ENCODE measurements around the gene CRYBA4. TPM values are rescaled to one million over a fixed set of nuclear protein-coding genes. Genes with fewer than 3 reads are reported as not detected.

CRYBA4 gene
- total and polyA plus RNA-seq, 2 of the 13 experiments (the other 11 are each of a cell fraction or from before 2014, with no cell fraction given), result not detected

DNA sequence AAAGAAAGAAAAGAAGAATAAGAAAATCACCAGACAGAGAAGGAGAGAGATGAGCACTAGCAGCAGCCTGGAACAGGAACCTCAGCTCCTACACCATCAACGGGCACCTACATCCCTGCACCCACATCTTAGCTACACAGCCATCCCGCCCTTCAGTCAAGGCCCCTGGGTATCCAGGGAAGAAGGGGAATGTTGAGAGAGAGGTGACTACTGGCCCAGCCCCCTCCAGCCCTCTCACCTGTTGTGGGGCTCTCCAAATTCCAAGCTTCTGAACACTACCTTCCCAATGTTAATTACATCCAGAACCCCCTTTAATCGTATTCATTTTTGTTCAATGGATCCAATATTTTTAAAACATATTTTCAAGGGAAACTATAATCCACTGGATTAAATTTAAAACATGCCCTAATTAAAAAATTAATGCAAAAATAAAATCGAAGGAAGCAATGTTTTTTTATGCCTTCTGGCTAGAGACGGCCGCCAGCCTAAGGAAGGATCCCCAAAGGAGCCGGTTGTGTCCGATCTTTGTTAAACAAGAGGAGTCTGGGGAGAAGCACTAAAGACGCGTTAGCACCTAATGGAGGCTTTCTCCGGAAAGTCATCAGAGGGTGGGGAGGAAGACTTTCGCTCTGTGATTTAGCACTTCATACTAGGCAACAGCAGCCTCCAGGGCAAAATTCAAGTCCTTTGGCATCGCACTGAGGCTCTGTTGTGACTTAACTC lies 41.4 kb upstream of the CRYBA4 start:
- ChIA-PET POLR2A (no interaction called here), CTCF (ENCODE audit: low intra/inter-chr PET ratio, low total read pairs) (no interaction called here)
- DNase-seq (ENCODE audit: low spot score), result no peak
- BruUV-seq (replicated peaks), result no TSS peak
- Histone ChIP-seq H3K79me2 (ENCODE audit: insufficient read depth, low read length) (no peaks in the 10 kb centered on the region), H3K4me2 (ENCODE audit: low read depth, low read length) (no peak overlapping the region), H3K36me3 (replicated peaks in 1 of 2; ENCODE audit: control insufficient read depth in 1 of 2, insufficient read depth in 2 of 2, low read length in 2 of 2) (0 out of 5 replicates have a peak, but pooled peaks cover 0 to 4% of the 10 kb centered on the region in 2 experiments), H3K4me3 (replicated peaks in 1 of 3; ENCODE audit: insufficient read depth in 1 of 3, low read depth in 2 of 3, low read length in 3 of 3) (no peak overlapping the region), H3K4me1 (ENCODE audit: insufficient read depth, low read length) (peaks cover 8% of the 10 kb centered on the region; the same call in 1 of the 2 replicates), H3K9ac (ENCODE audit: insufficient read depth, low read depth, low read length) (no peak overlapping the region), H3K9me3 (ENCODE audit: low read length) (no peaks in the 10 kb centered on the region), H2AFZ (ENCODE audit: low read length) (no peak overlapping the region), H4K20me1 (ENCODE audit: insufficient read depth, low read length) (no peaks in the 10 kb centered on the region), H3K27me3 (ENCODE audit: control insufficient read depth in 1 of 2, insufficient read depth in 2 of 2, low read length in 2 of 2) (no peaks in the 10 kb centered on the region), H3K27ac (ENCODE audit: extremely low read length, insufficient read depth, low read length) (no peak overlapping the region)
- WGBS (ENCODE audit: low lambda C conversion rate), result 84% methylated on average over 13 of the region's 13 CpGs
- no peak for ATAC-seq
- intact Hi-C loops (cut with micrococcal nuclease; ENCODE audit: unreplicated experiment) (no loop called here), in situ Hi-C loops (cut with HindIII; ENCODE audit: extremely low pct_ligation_motif_present, low pct_unique_long_range_greater_than_20kb) (no loop called here)
- TF ChIP-seq, protein P1, sequence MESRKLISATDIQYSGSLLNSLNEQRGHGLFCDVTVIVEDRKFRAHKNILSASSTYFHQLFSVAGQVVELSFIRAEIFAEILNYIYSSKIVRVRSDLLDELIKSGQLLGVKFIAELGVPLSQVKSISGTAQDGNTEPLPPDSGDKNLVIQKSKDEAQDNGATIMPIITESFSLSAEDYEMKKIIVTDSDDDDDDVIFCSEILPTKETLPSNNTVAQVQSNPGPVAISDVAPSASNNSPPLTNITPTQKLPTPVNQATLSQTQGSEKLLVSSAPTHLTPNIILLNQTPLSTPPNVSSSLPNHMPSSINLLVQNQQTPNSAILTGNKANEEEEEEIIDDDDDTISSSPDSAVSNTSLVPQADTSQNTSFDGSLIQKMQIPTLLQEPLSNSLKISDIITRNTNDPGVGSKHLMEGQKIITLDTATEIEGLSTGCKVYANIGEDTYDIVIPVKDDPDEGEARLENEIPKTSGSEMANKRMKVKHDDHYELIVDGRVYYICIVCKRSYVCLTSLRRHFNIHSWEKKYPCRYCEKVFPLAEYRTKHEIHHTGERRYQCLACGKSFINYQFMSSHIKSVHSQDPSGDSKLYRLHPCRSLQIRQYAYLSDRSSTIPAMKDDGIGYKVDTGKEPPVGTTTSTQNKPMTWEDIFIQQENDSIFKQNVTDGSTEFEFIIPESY (CRISPR knock-in tag; IDR thresholded peaks at IDR 0.05), result no peak
- TF ChIP-seq ZNF570 (CRISPR knock-in tag; IDR thresholded peaks at IDR 0.05; ENCODE audit: borderline replicate concordance), result no peak
- TF ChIP-seq, protein P2, sequence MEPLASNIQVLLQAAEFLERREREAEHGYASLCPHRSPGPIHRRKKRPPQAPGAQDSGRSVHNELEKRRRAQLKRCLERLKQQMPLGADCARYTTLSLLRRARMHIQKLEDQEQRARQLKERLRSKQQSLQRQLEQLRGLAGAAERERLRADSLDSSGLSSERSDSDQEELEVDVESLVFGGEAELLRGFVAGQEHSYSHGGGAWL (CRISPR knock-in tag; IDR thresholded peaks at IDR 0.05), result no peak
- TF ChIP-seq, protein P3, sequence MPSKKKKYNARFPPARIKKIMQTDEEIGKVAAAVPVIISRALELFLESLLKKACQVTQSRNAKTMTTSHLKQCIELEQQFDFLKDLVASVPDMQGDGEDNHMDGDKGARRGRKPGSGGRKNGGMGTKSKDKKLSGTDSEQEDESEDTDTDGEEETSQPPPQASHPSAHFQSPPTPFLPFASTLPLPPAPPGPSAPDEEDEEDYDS (CRISPR knock-in tag; IDR thresholded peaks at IDR 0.05), result no peak
- no peak for TF ChIP-seq RCOR2 (CRISPR knock-in tag; IDR thresholded peaks at IDR 0.05)
- TF ChIP-seq ZNF546 (CRISPR knock-in tag; conservative IDR thresholded peaks at IDR 0.05), result no peak
- no peak for TF ChIP-seq ZNF607 (CRISPR knock-in tag; IDR thresholded peaks at IDR 0.05; ENCODE audit: borderline replicate concordance)
- TF ChIP-seq SRF (IDR thresholded peaks at IDR 0.05; ENCODE audit: low read depth, low read length), result no peak
- TF ChIP-seq, protein P4, sequence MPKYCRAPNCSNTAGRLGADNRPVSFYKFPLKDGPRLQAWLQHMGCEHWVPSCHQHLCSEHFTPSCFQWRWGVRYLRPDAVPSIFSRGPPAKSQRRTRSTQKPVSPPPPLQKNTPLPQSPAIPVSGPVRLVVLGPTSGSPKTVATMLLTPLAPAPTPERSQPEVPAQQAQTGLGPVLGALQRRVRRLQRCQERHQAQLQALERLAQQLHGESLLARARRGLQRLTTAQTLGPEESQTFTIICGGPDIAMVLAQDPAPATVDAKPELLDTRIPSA (CRISPR knock-in tag; IDR thresholded peaks at IDR 0.05; ENCODE audit: borderline replicate concordance), result no peak
- no peak for TF ChIP-seq EEA1 (CRISPR knock-in tag; IDR thresholded peaks at IDR 0.05; ENCODE audit: borderline replicate concordance)
- TF ChIP-seq THAP11 (CRISPR knock-in tag; IDR thresholded peaks at IDR 0.05), result no peak
- no peak for FAIRE-seq
